K562 (cell line): Measurements from ENCODE around the gene IGSF9. TPM values are rescaled to one million over a fixed set of nuclear protein-coding genes. Genes with fewer than 3 reads are reported as not detected.

Source experiments
- ATAC-seq: fragments of 200-7000 bp; cut with Tn5 transposase; 3 replicates; pipeline ENCODE4 v1.9.1; 2020; ENCODE audit warnings: moderate library complexity
- BruUV-seq: library from RNA; stranded (reverse); fragments of 400-500 nt; replicated peaks from 2 replicates; lab custom pipeline; 2021; lab: Mats Ljungman, UMichigan
- CTCF ChIA-PET: fragments of 300-600 bp; formaldehyde crosslinking; extraction: SDS; loops from one replicate; lab custom pipeline; 2021; ENCODE audit warnings: low intra/inter-chr PET ratio; lab: Yijun Ruan, JAX
- POLR2A ChIA-PET: fragments of 300-600, 350-650 bp; sonication (Branson Sonifier 250); formaldehyde crosslinking; extraction: SDS; loops from one replicate; lab custom pipeline; 2021; ENCODE audit warnings: antibody characterized with exemption, inconsistent platforms; lab: Yijun Ruan, JAX
- DNase-seq, 4 experiments: peaks; one replicate each; pipeline versions ENCODE4 v3.0.0 to v3.0.0-alpha.2; 2011 to 2018; ENCODE audit warnings: low spot score in 3 of 4, mixed read lengths in 3 of 4; ENCODE audit errors: extremely low read depth in 1 of 4
- FAIRE-seq: peaks from 2 replicates; lab custom pipeline; 2011; peaks lifted over from hg19 to GRCh38; lab: Jason Lieb, UNC
- H2AFZ ChIP-seq: 2 replicates; pipeline ENCODE4 v1.6.0; 2011; ENCODE audit warnings: low read depth, low read length, control low read depth, inconsistent platforms
- H3K27ac ChIP-seq: fragments of 200-600 bp; 3 replicates; pipeline ENCODE4 v1.8.0; 2011; ENCODE audit warnings: low read depth, mild to moderate bottlenecking, control low read depth, inconsistent platforms, low read length, moderate library complexity, mixed read lengths; ENCODE audit errors: extremely low read depth
- H3K27me3 ChIP-seq, 2 experiments: fragments of 300-600 bp in 1 of 2; 2 replicates in 1 of 2; 3 replicates in 1 of 2; pipeline versions ENCODE4 v1.6.0 to v1.8.0; 2011; ENCODE audit warnings: inconsistent platforms in 2 of 2, low read length in 2 of 2, mild to moderate bottlenecking in 1 of 2, mixed read lengths in 1 of 2, moderate library complexity in 1 of 2; ENCODE audit not compliant: control insufficient read depth in 2 of 2, insufficient read depth in 2 of 2
- H3K36me3 ChIP-seq: fragments of 300-600 bp; 3 replicates; pipeline ENCODE4 v1.8.0; 2011; ENCODE audit warnings: mild to moderate bottlenecking, low read length, inconsistent platforms; ENCODE audit not compliant: control insufficient read depth, insufficient read depth
- H3K4me1 ChIP-seq, 2 experiments: fragments of 200-600 bp in 1 of 2; replicated peaks in 1 of 2; 2 replicates in 1 of 2; 3 replicates in 1 of 2; pipeline versions ENCODE4 v1.5.1 to v1.8.0; 2011; ENCODE audit warnings: inconsistent platforms in 2 of 2, low read length in 2 of 2, mild to moderate bottlenecking in 1 of 2, mixed read lengths in 1 of 2, moderate library complexity in 1 of 2; ENCODE audit not compliant: control insufficient read depth in 2 of 2, insufficient read depth in 2 of 2
- H3K4me2 ChIP-seq: 2 replicates; pipeline ENCODE4 v1.6.1; 2011; ENCODE audit warnings: low read length, control low read depth, inconsistent platforms, mixed read lengths; ENCODE audit not compliant: insufficient read depth
- H3K4me3 ChIP-seq: fragments of 200-600 bp; sonication (generic), shearing (Covaris generic); 2 replicates; pipeline ENCODE4 v1.5.1; 2016; ENCODE audit warnings: control low read depth, inconsistent platforms
- H3K79me2 ChIP-seq: fragments of 200-600 bp; 3 replicates; pipeline ENCODE4 v1.8.0; 2011; ENCODE audit warnings: low read length, inconsistent platforms; ENCODE audit not compliant: control insufficient read depth, insufficient read depth
- H3K9ac ChIP-seq, 2 experiments: 2 replicates each; pipeline versions ENCODE4 v1.6.0 to v1.6.1; 2011; ENCODE audit warnings: low read depth in 2 of 2, low read length in 2 of 2, control low read depth in 1 of 2, inconsistent platforms in 1 of 2, mild to moderate bottlenecking in 1 of 2, mixed read lengths in 1 of 2; ENCODE audit not compliant: insufficient read depth in 1 of 2
- H3K9me1 ChIP-seq: one replicate; pipeline ENCODE4 v1.6.0; 2011; ENCODE audit warnings: inconsistent platforms, mild to moderate bottlenecking, low read length, moderate library complexity; ENCODE audit not compliant: control insufficient read depth, insufficient read depth
- H3K9me3 ChIP-seq: replicated peaks from 2 replicates; pipeline ENCODE4 v1.5.1; 2011; ENCODE audit warnings: low read depth, low read length, inconsistent platforms; ENCODE audit not compliant: control insufficient read depth, insufficient read depth
- H4K20me1 ChIP-seq: replicated peaks from 2 replicates; pipeline ENCODE4 v1.6.1; 2011; ENCODE audit warnings: low read length, inconsistent platforms, mixed read lengths; ENCODE audit not compliant: control insufficient read depth, insufficient read depth
- ATF3 ChIP-seq, 2 experiments: fragments of 450-650 bp in 1 of 2; sonication (generic) in 1 of 2; formaldehyde crosslinking in 1 of 2; IDR thresholded peaks in 1 of 2; conservative IDR thresholded peaks in 1 of 2; 2 replicates each; pipeline versions ENCODE4 v1.6.1 to v1.8.1; 2016 to 2023; ENCODE audit warnings: mild to moderate bottlenecking in 2 of 2, moderate library complexity in 2 of 2, inconsistent platforms in 1 of 2, missing genetic modification reagents in 1 of 2
- FUS ChIP-seq: fragments of 200-400 bp; formaldehyde crosslinking; optimal IDR thresholded peaks from 2 replicates; pipeline ENCODE3; 2017; ENCODE audit warnings: low read depth, low read length
- MED1 ChIP-seq: sonication (generic); formaldehyde crosslinking; IDR thresholded peaks from 2 replicates; pipeline ENCODE4 v1.8.1; 2023; ENCODE audit warnings: missing genetic modification reagents, borderline replicate concordance
- MLLT1 ChIP-seq, 2 experiments: fragments of 450-650 bp; IDR thresholded peaks; 2 replicates each; pipeline ENCODE4 v1.6.1; 2016
- POLR2A ChIP-seq: fragments of 450-650 bp; conservative IDR thresholded peaks from 2 replicates; pipeline ENCODE4 v1.6.1; 2016
- POLR2B ChIP-seq: fragments of 450-650 bp; IDR thresholded peaks from 2 replicates; pipeline ENCODE4 v1.6.1; 2018; ENCODE audit warnings: low read depth; ENCODE audit not compliant: partially characterized antibody
- PRDM10 ChIP-seq: fragments of 450-650 bp; IDR thresholded peaks from 2 replicates; pipeline ENCODE4 v1.6.1; 2018; ENCODE audit not compliant: partially characterized antibody
- TAF15 ChIP-seq: fragments of 200-400 bp; formaldehyde crosslinking; IDR thresholded peaks from 2 replicates; pipeline ENCODE4 v1.6.1; 2017; ENCODE audit warnings: mild to moderate bottlenecking, low read depth, low read length, moderate library complexity
- TBL1XR1 ChIP-seq, 2 experiments: IDR thresholded peaks; 2 replicates each; pipeline ENCODE4 v1.6.1; 2012; ENCODE audit warnings: improper control_type of control experiment in 2 of 2, low read length in 2 of 2, mild to moderate bottlenecking in 1 of 2
- ZNF57 ChIP-seq: fragments of 450-650 bp; formaldehyde crosslinking; IDR thresholded peaks from 2 replicates; pipeline ENCODE4 v1.4.0; 2020; ENCODE audit warnings: mild to moderate bottlenecking, moderate library complexity
- WGBS: fragments of 100-300 bp; shearing (Covaris generic); methylation state at CpG from one replicate; pipeline ENCODE4 v1.1.6; 2016; ENCODE audit warnings: low coverage, mixed read lengths; ENCODE audit not compliant: insufficient coverage; ENCODE audit errors: missing lambda C conversion rate; 5-methylcytosine and 5-hydroxymethylcytosine counted together
- in situ Hi-C: fragments of 300-500 bp; cut with MboI; formaldehyde crosslinking; loops from 4 replicates; pipeline ENCODE4 v1.15.0; 2018; ENCODE audit warnings: inconsistent platforms, mixed read lengths
- intact Hi-C: fragments of 100-400 bp; cut with micrococcal nuclease; formaldehyde crosslinking; loops from 2 replicates; pipeline ENCODE4 v1.14.2; 2022
- polyA plus RNA-seq, 8 experiments: library from polyadenylated mRNA; depleted of rRNA in 4 of 8; stranded (reverse) in 5 of 8; unstranded in 3 of 8; fragments of >200 nt; fragmentation: Nextera tagmentation in 2 of 8; fragmentation: Illumina TruSeq in 1 of 8; extraction: Ambion mirVana in 2 of 8; extraction: Trizol in 1 of 8; gene quantifications; 2 replicates each; pipeline versions ENCODE4 v1.2.1 to v1.2.3, GENCODE V29; 2011 to 2014; ENCODE audit warnings: inconsistent platforms in 1 of 8, missing spikeins in 1 of 8
- total RNA-seq, 7 experiments: library from RNA; depleted of rRNA in 6 of 7; stranded (reverse); fragments of >200 nt in 6 of 7; fragmentation: Illumina TruSeq in 2 of 7; extraction: Trizol in 2 of 7; gene quantifications; 2 replicates each; pipeline versions ENCODE4 v1.2.1 to v1.2.3, GENCODE V29; 2011 to 2021; ENCODE audit warnings: low replicate concordance in 1 of 7

IGSF9 gene
- total and polyA plus RNA-seq, 9 of the 15 experiments (the other 6 are each of a cell fraction or from before 2014, with no cell fraction given), result 0.03 to 0.29 (median 0.07) TPM; not detected in 1

GRCh38 chr1:159938211-159938852, 7.1 kb downstream of the IGSF9 start:
- H3K27me3 ChIP-seq, result peaks cover 11 to 59% of the 10 kb centered on the region in 2 experiments
- WGBS, result 5% methylated on average over 7 of the region's 7 CpGs
- intact Hi-C loops, result loop anchor here (5.0 kb wide), 2 partner anchors 141 to 144 kb away; partner anchors contain the start of gene KCNJ9

More at GRCh38 chr1:159938211-159938852, 7.1 kb downstream of the IGSF9 start:
- H3K4me2 ChIP-seq, result no peak overlapping the region
- no peak for FAIRE-seq
- peaks cover 3% of the 10 kb centered on the region; the same call in 1 of the 2 replicates for H4K20me1 ChIP-seq
- no peaks in the 10 kb centered on the region for H3K79me2 ChIP-seq
- no peaks in the 10 kb centered on the region for H3K36me3 ChIP-seq
- no peaks in the 10 kb centered on the region for H3K9me3 ChIP-seq
- H3K4me1 ChIP-seq, result peaks cover 4 to 18% of the 10 kb centered on the region in 2 experiments; a peak in 4 of 5 replicates
- TF ChIP-seq ATF3 (IDR thresholded peaks at IDR 0.05) (no peak), ATF3 (CRISPR knock-in tag; conservative IDR thresholded peaks at IDR 0.05) (no peak), TBL1XR1 (IDR thresholded peaks at IDR 0.05; ENCODE audit: low read length in 2 of 2) (no peak), POLR2A (no peak), MLLT1 (IDR thresholded peaks at IDR 0.05) (no peak), PRDM10 (no peak), POLR2B (no peak), FUS (no peak), ZNF57 (CRISPR knock-in tag) (no peak), TAF15 (no peak), MED1 (CRISPR knock-in tag) (no peak)
- TF ChIP-seq, all 486 proteins: peak for 0
- CTCF ChIA-PET, result interaction anchor here (6.5 kb wide), 1 partner anchor 68 kb away, joined by 75 read pairs; no protein-coding TSS in a partner anchor
- POLR2A ChIA-PET, result interaction anchor here (0.6 to 1.5 kb wide), 3 partner anchors 15 to 59 kb away, joined by 3 to 5 read pairs (median 4); no protein-coding TSS in a partner anchor
- H3K9me1 ChIP-seq, result no peaks in the 10 kb centered on the region
- no peak overlapping the region for H3K27ac ChIP-seq
- no peak for DNase-seq
- no peak overlapping the region for H3K4me3 ChIP-seq
- no TSS peak for BruUV-seq
- no peak for ATAC-seq
- H3K9ac ChIP-seq, result no peak overlapping the region; a peak in 1 of 4 replicates
- in situ Hi-C loops, result loop anchor here (5.0 kb wide), 1 partner anchor 69 kb away; no protein-coding TSS in a partner anchor
- no peak overlapping the region for H2AFZ ChIP-seq
